Measurements from ENCODE around the gene JAKMIP2. TPM values are rescaled to one million over a fixed set of nuclear protein-coding genes. Genes with fewer than 3 reads are reported as not detected.

JAKMIP2 gene
- total RNA-seq, 4 donors from 2014 or later, result 2.1 TPM; not detected in 2

DNA sequence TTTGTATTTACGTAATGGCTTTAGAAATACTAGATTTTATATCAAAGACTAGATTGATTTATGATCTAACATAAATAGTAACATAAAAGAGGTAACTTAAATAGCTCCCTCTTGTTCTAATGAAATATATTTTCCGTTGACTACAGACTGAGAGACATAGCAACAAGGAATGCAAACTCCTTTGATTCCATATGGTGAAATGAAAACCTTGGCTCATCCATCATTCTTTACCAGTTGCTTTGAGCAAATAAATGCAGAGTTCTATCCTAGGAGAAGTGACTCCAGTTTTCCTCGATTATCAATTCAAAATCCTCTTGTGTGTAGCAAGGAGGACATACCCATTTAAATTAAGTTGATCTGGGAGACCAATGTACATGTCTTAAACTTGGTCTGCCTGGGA is 18.0 kb upstream of the JAKMIP2 start:
- no peaks in the 10 kb centered on the region for H3K36me3 ChIP-seq
- no peak overlapping the region for H3K4me3 ChIP-seq
- H3K4me1 ChIP-seq, result peaks cover 0 to 12% (median 2%) of the 10 kb centered on the region in 4 donors
- no peak for TF ChIP-seq POLR2A (IDR thresholded peaks at IDR 0.05)
- TF ChIP-seq, protein P1, sequence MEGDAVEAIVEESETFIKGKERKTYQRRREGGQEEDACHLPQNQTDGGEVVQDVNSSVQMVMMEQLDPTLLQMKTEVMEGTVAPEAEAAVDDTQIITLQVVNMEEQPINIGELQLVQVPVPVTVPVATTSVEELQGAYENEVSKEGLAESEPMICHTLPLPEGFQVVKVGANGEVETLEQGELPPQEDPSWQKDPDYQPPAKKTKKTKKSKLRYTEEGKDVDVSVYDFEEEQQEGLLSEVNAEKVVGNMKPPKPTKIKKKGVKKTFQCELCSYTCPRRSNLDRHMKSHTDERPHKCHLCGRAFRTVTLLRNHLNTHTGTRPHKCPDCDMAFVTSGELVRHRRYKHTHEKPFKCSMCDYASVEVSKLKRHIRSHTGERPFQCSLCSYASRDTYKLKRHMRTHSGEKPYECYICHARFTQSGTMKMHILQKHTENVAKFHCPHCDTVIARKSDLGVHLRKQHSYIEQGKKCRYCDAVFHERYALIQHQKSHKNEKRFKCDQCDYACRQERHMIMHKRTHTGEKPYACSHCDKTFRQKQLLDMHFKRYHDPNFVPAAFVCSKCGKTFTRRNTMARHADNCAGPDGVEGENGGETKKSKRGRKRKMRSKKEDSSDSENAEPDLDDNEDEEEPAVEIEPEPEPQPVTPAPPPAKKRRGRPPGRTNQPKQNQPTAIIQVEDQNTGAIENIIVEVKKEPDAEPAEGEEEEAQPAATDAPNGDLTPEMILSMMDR (IDR thresholded peaks at IDR 0.05), result no peak
- DNase-seq, result no peak
- H3K27ac ChIP-seq, result no peak overlapping the region
- H3K27me3 ChIP-seq, result no peaks in the 10 kb centered on the region
- no peaks in the 10 kb centered on the region for H3K9me3 ChIP-seq

DNA sequence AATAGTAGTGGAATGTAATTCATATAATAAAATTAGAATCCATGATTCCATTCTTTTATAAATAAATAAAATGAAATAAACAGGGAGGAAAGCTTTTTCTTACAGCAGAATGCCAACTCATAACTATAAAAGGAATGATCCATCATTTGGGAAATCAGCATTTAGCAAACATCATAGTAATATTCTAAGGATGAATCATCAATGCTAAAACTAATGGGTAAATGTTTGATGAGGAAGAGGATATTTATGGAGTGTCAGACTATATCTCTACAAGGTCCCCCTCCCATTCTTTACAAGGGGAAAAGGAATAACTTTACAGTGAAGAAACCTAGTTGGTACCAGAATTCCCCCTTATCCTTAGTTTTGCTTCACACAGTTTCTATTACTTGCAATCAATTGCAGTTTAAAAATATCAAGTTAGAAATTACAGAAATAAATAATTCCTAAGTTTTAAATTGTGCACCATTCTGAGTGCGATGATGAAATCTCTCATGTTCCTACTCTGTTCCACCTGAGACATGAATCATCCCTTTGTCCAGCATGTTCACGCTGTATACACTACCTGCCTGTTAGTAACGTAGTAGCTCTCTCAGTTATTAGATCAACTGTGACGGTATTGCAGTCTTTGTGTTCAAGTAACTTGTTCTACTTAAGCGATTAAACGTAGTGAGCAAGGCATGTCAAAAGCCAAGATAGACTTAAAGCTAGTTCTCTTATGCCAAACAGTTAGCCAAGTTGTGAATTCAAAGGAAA is 14.2 kb upstream of the JAKMIP2 start:
- H3K9me3 ChIP-seq, result no peaks in the 10 kb centered on the region
- no peak for TF ChIP-seq POLR2A (IDR thresholded peaks at IDR 0.05)
- TF ChIP-seq, protein P1 (IDR thresholded peaks at IDR 0.05), result no peak
- no peak overlapping the region for H3K4me3 ChIP-seq
- H3K27ac ChIP-seq, result no peak overlapping the region
- no peaks in the 10 kb centered on the region for H3K36me3 ChIP-seq
- DNase-seq, result no peak
- no peaks in the 10 kb centered on the region for H3K4me1 ChIP-seq
- H3K27me3 ChIP-seq, result no peaks in the 10 kb centered on the region

- Histone ChIP-seq H3K4me3 (no peak overlapping the region), H3K4me1 (no peaks in the 10 kb centered on the region), H3K27ac (no peak overlapping the region), H3K36me3 (no peaks in the 10 kb centered on the region), H3K27me3 (no peaks in the 10 kb centered on the region), H3K9me3 (no peaks in the 10 kb centered on the region)
- TF ChIP-seq POLR2A (IDR thresholded peaks at IDR 0.05), result no peak
- TF ChIP-seq, protein P1 (IDR thresholded peaks at IDR 0.05), result no peak
- no peak for DNase-seq
Measured at GRCh38 chr5:147791181-147791580, 8.7 kb upstream of the JAKMIP2 start.

GRCh38 chr5:147789820-147790219 is 7.3 kb upstream of the JAKMIP2 start:
- H3K27ac ChIP-seq, result no peak overlapping the region
- H3K4me3 ChIP-seq, result no peak overlapping the region
- TF ChIP-seq, protein P1 (IDR thresholded peaks at IDR 0.05), result no peak
- no peak for TF ChIP-seq POLR2A (IDR thresholded peaks at IDR 0.05)
- no peak for DNase-seq
- H3K9me3 ChIP-seq, result no peaks in the 10 kb centered on the region
- no peaks in the 10 kb centered on the region for H3K27me3 ChIP-seq
- no peaks in the 10 kb centered on the region for H3K4me1 ChIP-seq
- H3K36me3 ChIP-seq, result no peaks in the 10 kb centered on the region

DNA sequence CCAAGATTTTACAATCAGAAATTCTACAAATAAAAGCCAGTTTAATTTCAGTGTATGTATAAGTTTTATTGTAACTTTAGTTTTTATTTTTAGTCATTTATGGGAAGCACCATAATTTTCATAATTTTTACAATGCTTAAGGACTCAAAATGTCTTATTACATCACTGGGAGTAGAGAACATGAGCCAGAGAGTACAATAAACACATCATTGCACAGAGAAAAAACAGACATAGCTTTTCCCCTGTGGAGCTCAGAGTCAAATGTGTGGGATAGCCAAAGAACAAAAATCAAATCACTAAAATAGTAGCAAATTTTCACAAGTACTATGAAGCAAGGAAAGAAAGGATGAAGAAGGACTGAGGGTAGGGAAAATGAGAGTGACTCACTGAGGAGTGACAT is 5.5 kb upstream of the JAKMIP2 start:
- no peak for DNase-seq
- no peak overlapping the region for H3K4me3 ChIP-seq
- no peaks in the 10 kb centered on the region for H3K36me3 ChIP-seq
- no peaks in the 10 kb centered on the region for H3K27me3 ChIP-seq
- no peak overlapping the region for H3K27ac ChIP-seq
- no peaks in the 10 kb centered on the region for H3K4me1 ChIP-seq
- no peaks in the 10 kb centered on the region for H3K9me3 ChIP-seq
- TF ChIP-seq POLR2A (IDR thresholded peaks at IDR 0.05), result no peak
- TF ChIP-seq, protein P1 (IDR thresholded peaks at IDR 0.05), result no peak

All from Peyer's patch (tissue), 4 donors.